Kidney epithelial cell (primary cell): ENCODE data around the gene ALOX5AP. TPM values are rescaled to one million over a fixed set of nuclear protein-coding genes. Genes with fewer than 3 reads are reported as not detected.

ENCODE experiments used
- DNase-seq: peaks from one replicate; pipeline ENCODE4 v3.0.0-alpha.2; 2010; ENCODE audit warnings: low read depth
- H3K27me3 ChIP-seq: 2 replicates; pipeline ENCODE4 v1.6.0; 2011; ENCODE audit warnings: low read length; ENCODE audit not compliant: control insufficient read depth, insufficient read depth
- H3K36me3 ChIP-seq: 2 replicates; pipeline ENCODE4 v1.5.1; 2011; ENCODE audit warnings: low read length; ENCODE audit not compliant: control insufficient read depth, insufficient read depth
- H3K4me3 ChIP-seq: 2 replicates; pipeline ENCODE4 v1.5.1; 2011; ENCODE audit warnings: low read depth, mild to moderate bottlenecking, control low read depth, low read length
- CTCF ChIP-seq: IDR thresholded peaks from 2 replicates; pipeline ENCODE4 v1.5.1; 2011; ENCODE audit warnings: mild to moderate bottlenecking, moderate library complexity, low read length, control low read depth, inconsistent platforms; ENCODE audit not compliant: insufficient read depth, poor library complexity, severe bottlenecking
- total RNA-seq: library from RNA; depleted of rRNA; stranded (reverse); fragments of >200 nt; gene quantifications from 2 replicates; pipeline ENCODE4 v1.2.3, GENCODE V29; 2015

ALOX5AP gene
- total RNA-seq, 1 donor from 2014 or later = 96.0 TPM

GRCh38 chr13:30805603-30806011 lies 70.3 kb downstream of the ALOX5AP start:
- TF ChIP-seq CTCF = no peak
- DNase-seq = no peak
- H3K4me3 ChIP-seq = no peak overlapping the region
- H3K36me3 ChIP-seq = no peaks in the 10 kb centered on the region
- no peaks in the 10 kb centered on the region for H3K27me3 ChIP-seq

- no peak for TF ChIP-seq CTCF
- Histone ChIP-seq H3K4me3 (no peak overlapping the region), H3K36me3 (no peaks in the 10 kb centered on the region), H3K27me3 (no peaks in the 10 kb centered on the region)
- no peak for DNase-seq
These were observed 71.4 kb downstream of the ALOX5AP start for GRCh38 chr13:30806784-30807183.

- TF ChIP-seq CTCF = no peak
- H3K27me3 ChIP-seq = no peaks in the 10 kb centered on the region
- H3K4me3 ChIP-seq = no peak overlapping the region
- no peaks in the 10 kb centered on the region for H3K36me3 ChIP-seq
- no peak for DNase-seq
These were observed 72.0 kb downstream of the ALOX5AP start for GRCh38 chr13:30807392-30807791.

- Histone ChIP-seq H3K27me3 (no peaks in the 10 kb centered on the region), H3K4me3 (no peak overlapping the region), H3K36me3 (no peaks in the 10 kb centered on the region)
- TF ChIP-seq CTCF = no peak
- no peak for DNase-seq
These were observed 73.3 kb downstream of the ALOX5AP start for GRCh38 chr13:30808600-30808999.

GRCh38 chr13:30809787-30810186 lies 74.4 kb downstream of the ALOX5AP start:
- no peak for TF ChIP-seq CTCF
- Histone ChIP-seq H3K36me3 (no peaks in the 10 kb centered on the region), H3K4me3 (no peak overlapping the region), H3K27me3 (no peaks in the 10 kb centered on the region)
- DNase-seq = no peak

GRCh38 chr13:30810261-30810701 lies 74.9 kb downstream of the ALOX5AP start:
- Histone ChIP-seq H3K4me3 (no peak overlapping the region), H3K27me3 (no peaks in the 10 kb centered on the region), H3K36me3 (no peaks in the 10 kb centered on the region)
- DNase-seq = no peak
- TF ChIP-seq CTCF = no peak
